ENCODE results near the gene CKB.

Gene CKB

GRCh38 chr14:103542605-103543088 is 20.0 kb upstream of the CKB start:
- H3K36me3 ChIP-seq (ENCODE audit: control insufficient read depth in 1 of 2, insufficient read depth in 2 of 2, low read length in 2 of 2), result no peaks in the 10 kb centered on the region
- H3K27ac ChIP-seq (ENCODE audit: low read length), result no peak overlapping the region
- peaks cover 0 to 86% of the 10 kb centered on the region in 2 donors for H3K4me1 ChIP-seq (ENCODE audit: control insufficient read depth in 1 of 2, insufficient read depth in 2 of 2, low read length in 2 of 2)
- H3K27me3 ChIP-seq (ENCODE audit: low read depth, low read length), result no peaks in the 10 kb centered on the region
- H3K4me3 ChIP-seq (ENCODE audit: low read depth in 1 of 2, low read length in 2 of 2), result peak overlapping the region in 1 of 2 donors; percentile 17
- H3K9me3 ChIP-seq (ENCODE audit: control insufficient read depth in 1 of 2, low read length in 2 of 2), result no peaks in the 10 kb centered on the region

- Histone ChIP-seq H3K36me3 (ENCODE audit: control insufficient read depth in 1 of 2, insufficient read depth in 2 of 2, low read length in 2 of 2) (no peaks in the 10 kb centered on the region), H3K27ac (ENCODE audit: low read length) (no peak overlapping the region), H3K9me3 (ENCODE audit: control insufficient read depth in 1 of 2, low read length in 2 of 2) (no peaks in the 10 kb centered on the region), H3K4me1 (ENCODE audit: control insufficient read depth in 1 of 2, insufficient read depth in 2 of 2, low read length in 2 of 2) (peaks cover 0 to 88% of the 10 kb centered on the region in 2 donors), H3K4me3 (ENCODE audit: low read depth in 1 of 2, low read length in 2 of 2) (peak overlapping the region in 1 of 2 donors; percentile 17), H3K27me3 (ENCODE audit: low read depth, low read length) (no peaks in the 10 kb centered on the region)
Observed at GRCh38 chr14:103541709-103542604, 19.3 kb upstream of the CKB start.

DNA sequence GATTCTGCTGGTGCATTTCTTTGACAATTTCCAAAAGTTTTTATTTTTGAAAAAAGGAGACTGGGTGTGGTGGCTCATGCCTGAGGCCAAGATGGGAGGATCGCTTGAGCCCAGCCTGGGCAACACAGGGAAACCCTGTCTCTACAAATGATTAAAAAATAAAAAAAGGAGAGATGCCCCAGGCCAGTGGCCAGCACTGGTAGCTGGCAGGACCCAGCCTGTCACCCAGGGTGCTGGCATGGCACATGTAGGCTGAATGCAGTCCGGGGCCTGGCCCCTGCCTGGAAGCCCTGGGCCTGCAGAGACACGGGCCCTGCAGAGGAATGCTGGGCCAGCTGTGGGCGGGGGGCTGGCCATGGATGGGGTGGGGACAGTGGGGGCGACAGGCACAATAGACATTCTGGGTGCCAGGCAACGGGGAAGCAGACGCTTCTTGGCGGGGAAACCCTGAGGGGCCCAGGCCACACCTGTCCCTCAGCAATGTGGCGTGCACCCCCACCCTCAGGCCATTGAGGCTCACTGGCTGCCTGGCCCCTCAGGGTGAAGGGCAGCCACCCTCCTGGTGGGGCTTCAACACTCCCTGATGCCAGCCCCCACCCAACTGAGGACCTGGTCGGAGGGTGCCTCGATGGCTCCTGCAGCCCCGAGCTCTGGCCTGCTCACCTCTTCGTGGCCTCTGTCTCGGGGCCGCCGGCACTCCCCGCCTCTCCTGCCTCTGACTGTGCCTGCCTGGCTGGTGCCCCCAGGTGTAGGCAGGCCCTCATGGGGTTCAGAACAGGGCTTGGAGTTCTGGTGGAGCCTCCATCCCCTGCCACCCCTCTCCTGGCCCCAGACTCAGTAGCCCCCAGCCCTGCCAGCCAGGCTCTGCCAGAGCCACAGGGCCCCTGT is 18.4 kb upstream of the CKB start:
- Histone ChIP-seq H3K27me3 (ENCODE audit: low read depth, low read length) (no peaks in the 10 kb centered on the region), H3K9me3 (ENCODE audit: control insufficient read depth in 1 of 2, low read length in 2 of 2) (no peaks in the 10 kb centered on the region), H3K4me3 (ENCODE audit: low read depth in 1 of 2, low read length in 2 of 2) (peak overlapping the region in 1 of 2 donors; percentile 12), H3K27ac (ENCODE audit: low read length) (no peak overlapping the region), H3K4me1 (ENCODE audit: control insufficient read depth in 1 of 2, insufficient read depth in 2 of 2, low read length in 2 of 2) (peaks cover 0 to 80% of the 10 kb centered on the region in 2 donors), H3K36me3 (ENCODE audit: control insufficient read depth in 1 of 2, insufficient read depth in 2 of 2, low read length in 2 of 2) (no peaks in the 10 kb centered on the region)

GRCh38 chr14:103539056-103539825 is 16.6 kb upstream of the CKB start:
- H3K4me1 ChIP-seq (ENCODE audit: control insufficient read depth in 1 of 2, insufficient read depth in 2 of 2, low read length in 2 of 2), result peaks cover 0 to 86% of the 10 kb centered on the region in 2 donors
- no peaks in the 10 kb centered on the region for H3K36me3 ChIP-seq (ENCODE audit: control insufficient read depth in 1 of 2, insufficient read depth in 2 of 2, low read length in 2 of 2)
- no peak overlapping the region for H3K27ac ChIP-seq (ENCODE audit: low read length)
- no peak overlapping the region for H3K4me3 ChIP-seq (ENCODE audit: low read depth in 1 of 2, low read length in 2 of 2)
- H3K9me3 ChIP-seq (ENCODE audit: control insufficient read depth in 1 of 2, low read length in 2 of 2), result no peaks in the 10 kb centered on the region
- no peaks in the 10 kb centered on the region for H3K27me3 ChIP-seq (ENCODE audit: low read depth, low read length)

- no peak overlapping the region for H3K4me3 ChIP-seq (ENCODE audit: low read depth in 1 of 2, low read length in 2 of 2)
Observed at GRCh38 chr14:103538291-103539055, 15.8 kb upstream of the CKB start.

DNA sequence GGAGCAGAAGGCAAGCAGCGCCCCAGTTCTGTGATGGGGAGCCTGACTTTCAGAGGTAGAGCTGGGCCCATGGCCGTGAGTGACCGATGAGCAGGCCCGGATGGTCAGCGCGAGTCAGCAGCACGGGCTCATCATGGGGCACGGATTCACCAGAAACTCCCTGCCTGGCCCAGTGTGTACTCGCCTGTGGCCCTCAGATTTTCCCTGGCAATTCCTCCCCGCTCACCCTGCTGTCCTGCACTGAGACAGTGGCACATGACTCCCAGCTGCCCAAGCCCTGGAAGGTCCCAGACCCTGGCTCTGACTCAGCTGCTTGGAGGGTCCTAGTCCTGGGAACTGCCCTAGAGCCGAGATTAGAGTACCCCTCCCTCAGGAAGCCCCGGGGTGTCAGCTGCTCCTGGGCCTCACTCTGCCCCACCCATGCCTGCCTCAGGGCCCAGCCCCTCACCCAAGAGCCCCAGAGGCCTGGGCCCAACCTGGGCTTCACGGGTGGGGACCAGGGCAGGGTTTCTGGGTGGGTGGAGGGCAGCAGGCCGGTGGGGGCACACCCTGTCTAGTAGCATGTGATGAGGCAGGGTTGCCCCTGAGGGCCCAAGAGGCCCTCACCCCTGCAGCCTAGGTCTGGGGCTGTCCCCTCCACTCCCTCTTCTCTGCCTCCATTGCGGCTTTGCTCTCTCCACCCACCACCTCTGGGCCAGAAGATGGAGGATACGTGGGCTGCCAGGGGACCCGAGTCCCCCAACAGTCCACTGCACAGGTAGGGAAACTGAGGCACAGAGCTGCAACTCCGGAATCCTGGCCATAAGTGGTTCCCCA is 14.8 kb upstream of the CKB start:
- H3K27ac ChIP-seq (ENCODE audit: low read length), result no peak overlapping the region
- no peaks in the 10 kb centered on the region for H3K9me3 ChIP-seq (ENCODE audit: control insufficient read depth in 1 of 2, low read length in 2 of 2)
- H3K4me1 ChIP-seq (ENCODE audit: control insufficient read depth in 1 of 2, insufficient read depth in 2 of 2, low read length in 2 of 2), result peaks cover 0 to 84% of the 10 kb centered on the region in 2 donors
- H3K4me3 ChIP-seq (ENCODE audit: low read depth in 1 of 2, low read length in 2 of 2), result no peak overlapping the region
- H3K36me3 ChIP-seq (ENCODE audit: control insufficient read depth in 1 of 2, insufficient read depth in 2 of 2, low read length in 2 of 2), result no peaks in the 10 kb centered on the region
- H3K27me3 ChIP-seq (ENCODE audit: low read depth, low read length), result no peaks in the 10 kb centered on the region

More at GRCh38 chr14:103538291-103539055, 15.8 kb upstream of the CKB start:
- Histone ChIP-seq H3K36me3 (ENCODE audit: control insufficient read depth in 1 of 2, insufficient read depth in 2 of 2, low read length in 2 of 2) (no peaks in the 10 kb centered on the region), H3K9me3 (ENCODE audit: control insufficient read depth in 1 of 2, low read length in 2 of 2) (no peaks in the 10 kb centered on the region), H3K27ac (ENCODE audit: low read length) (no peak overlapping the region), H3K4me1 (ENCODE audit: control insufficient read depth in 1 of 2, insufficient read depth in 2 of 2, low read length in 2 of 2) (peaks cover 0 to 84% of the 10 kb centered on the region in 2 donors), H3K27me3 (ENCODE audit: low read depth, low read length) (no peaks in the 10 kb centered on the region)

DNA sequence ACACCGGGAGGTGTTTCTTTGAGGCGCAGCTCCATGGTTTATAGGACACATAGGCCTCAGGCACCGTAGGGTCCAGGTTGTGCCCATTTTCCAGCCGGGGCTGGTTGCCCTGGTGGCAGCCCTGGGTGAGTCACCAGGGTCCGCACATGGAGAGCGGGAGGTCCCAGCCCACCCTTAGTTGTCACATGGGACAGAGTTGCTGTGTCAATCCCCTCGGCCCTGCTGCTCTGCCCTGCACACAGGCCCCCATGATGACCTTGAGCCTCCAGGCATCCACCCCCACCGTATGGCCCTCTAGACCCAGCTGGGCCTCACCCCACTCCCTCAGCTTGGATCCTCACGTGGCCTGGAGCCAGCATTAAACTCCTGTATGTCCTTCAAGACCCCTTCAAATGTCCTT is 14.1 kb upstream of the CKB start:
- Histone ChIP-seq H3K27me3 (ENCODE audit: low read depth, low read length) (no peaks in the 10 kb centered on the region), H3K27ac (ENCODE audit: low read length) (no peak overlapping the region), H3K4me1 (ENCODE audit: control insufficient read depth in 1 of 2, insufficient read depth in 2 of 2, low read length in 2 of 2) (peaks cover 0 to 84% of the 10 kb centered on the region in 2 donors), H3K36me3 (ENCODE audit: control insufficient read depth in 1 of 2, insufficient read depth in 2 of 2, low read length in 2 of 2) (no peaks in the 10 kb centered on the region), H3K4me3 (ENCODE audit: low read depth in 1 of 2, low read length in 2 of 2) (no peak overlapping the region), H3K9me3 (ENCODE audit: control insufficient read depth in 1 of 2, low read length in 2 of 2) (no peaks in the 10 kb centered on the region)

DNA sequence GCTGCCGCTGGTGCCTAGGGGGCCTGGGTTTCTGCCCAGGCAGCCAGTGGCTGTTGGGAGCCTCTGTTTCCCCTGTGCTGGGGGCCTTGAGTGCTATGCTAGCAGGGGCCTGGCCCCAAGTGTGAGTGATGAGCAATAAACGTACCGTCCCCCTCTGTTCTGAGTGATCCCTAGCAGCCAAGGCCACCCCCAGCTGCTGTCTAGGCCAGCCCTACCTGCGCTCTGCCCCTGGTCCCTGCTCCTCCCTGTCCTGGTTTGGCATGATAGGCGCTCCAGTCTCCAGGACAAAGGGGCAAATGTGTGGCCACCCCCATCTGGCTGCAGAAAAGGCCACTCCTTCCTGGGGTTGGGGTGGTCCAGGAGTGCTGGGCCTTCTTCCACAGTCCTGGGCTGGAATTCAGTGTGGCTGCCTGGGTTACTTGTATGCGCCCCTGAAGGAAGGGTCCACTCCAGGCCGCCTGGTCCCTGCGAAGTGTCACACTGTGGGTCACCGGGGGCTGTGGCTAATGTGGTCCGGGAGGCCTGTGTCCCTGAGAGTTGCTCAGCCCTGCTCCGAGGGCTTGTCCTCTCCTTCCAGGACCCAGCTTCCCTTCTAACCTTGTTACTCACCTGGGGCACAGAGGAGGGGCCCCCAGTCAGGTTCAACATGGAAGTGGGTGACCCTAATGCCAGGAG is 13.4 kb upstream of the CKB start:
- H3K9me3 ChIP-seq (ENCODE audit: control insufficient read depth in 1 of 2, low read length in 2 of 2), result no peaks in the 10 kb centered on the region
- H3K4me1 ChIP-seq (ENCODE audit: control insufficient read depth in 1 of 2, insufficient read depth in 2 of 2, low read length in 2 of 2), result peaks cover 0 to 84% of the 10 kb centered on the region in 2 donors
- no peak overlapping the region for H3K4me3 ChIP-seq (ENCODE audit: low read depth in 1 of 2, low read length in 2 of 2)
- no peaks in the 10 kb centered on the region for H3K27me3 ChIP-seq (ENCODE audit: low read depth, low read length)
- no peaks in the 10 kb centered on the region for H3K36me3 ChIP-seq (ENCODE audit: control insufficient read depth in 1 of 2, insufficient read depth in 2 of 2, low read length in 2 of 2)
- peak overlapping the region; percentile 4 for H3K27ac ChIP-seq (ENCODE audit: low read length)

- no peaks in the 10 kb centered on the region for H3K9me3 ChIP-seq (ENCODE audit: control insufficient read depth in 1 of 2, low read length in 2 of 2)
- peaks cover 0 to 84% of the 10 kb centered on the region in 2 donors for H3K4me1 ChIP-seq (ENCODE audit: control insufficient read depth in 1 of 2, insufficient read depth in 2 of 2, low read length in 2 of 2)
- H3K27me3 ChIP-seq (ENCODE audit: low read depth, low read length), result no peaks in the 10 kb centered on the region
- peak overlapping the region; percentile 51 for H3K27ac ChIP-seq (ENCODE audit: low read length)
- H3K36me3 ChIP-seq (ENCODE audit: control insufficient read depth in 1 of 2, insufficient read depth in 2 of 2, low read length in 2 of 2), result no peaks in the 10 kb centered on the region
- H3K4me3 ChIP-seq (ENCODE audit: low read depth in 1 of 2, low read length in 2 of 2), result no peak overlapping the region
Observed at GRCh38 chr14:103535081-103535890, 12.7 kb upstream of the CKB start.
